WI38 (cell line): ENCODE measurements around the gene MAP1A.

Experiments used
- H3K4me3 ChIP-seq: 2 replicates; pipeline ENCODE4 v1.5.1; 2011; ENCODE audit warnings: low read depth, mild to moderate bottlenecking, control low read depth, low read length
- CTCF ChIP-seq: IDR thresholded peaks from 2 replicates; pipeline ENCODE4 v1.5.1; 2012; ENCODE audit warnings: low read depth, mild to moderate bottlenecking, control low read depth, low read length

The MAP1A gene

GRCh38 chr15:43487271-43487895 lies 30.0 kb upstream of the MAP1A start:
- TF ChIP-seq CTCF = no peak

GRCh38 chr15:43488790-43489189 lies 28.6 kb upstream of the MAP1A start:
- H3K4me3 ChIP-seq = no peak overlapping the region
- no peak for TF ChIP-seq CTCF

More at GRCh38 chr15:43487271-43487895, 30.0 kb upstream of the MAP1A start:
- no peak overlapping the region for H3K4me3 ChIP-seq

GRCh38 chr15:43489191-43489590 lies 28.2 kb upstream of the MAP1A start:
- no peak overlapping the region for H3K4me3 ChIP-seq
- no peak for TF ChIP-seq CTCF

- H3K4me3 ChIP-seq = peak overlapping the region; percentile 86
- no peak for TF ChIP-seq CTCF
These were observed 25.1 kb upstream of the MAP1A start for GRCh38 chr15:43492266-43492665.

GRCh38 chr15:43492673-43493601 lies 24.5 kb upstream of the MAP1A start, which contains the start of gene TP53BP1:
Gene TP53BP1 (minus strand): TSS chr15:43493156. CDS start chr15:43493043, 113 bp downstream.
- peak within 1 kb of the TSS; percentile 86 for H3K4me3 ChIP-seq
- TF ChIP-seq CTCF = no peak

- H3K4me3 ChIP-seq = peak overlapping the region; percentile 86
- no peak for TF ChIP-seq CTCF
These were observed 23.5 kb upstream of the MAP1A start for GRCh38 chr15:43493703-43494472.
